OCI-LY3 (cell line): Measurements from ENCODE around the gene AKR1C4.

Experiments
- CTCF ChIP-seq: fragments of 200-600, 300-600 bp; sonication (generic); IDR thresholded peaks from 2 replicates; pipeline ENCODE4 v1.5.1; 2014; ENCODE audit warnings: antibody characterized with exemption, low read length, low read depth
- EZH2phosphoT487 ChIP-seq: fragments of 200-600 bp; shearing (Covaris generic); IDR thresholded peaks from 2 replicates; pipeline ENCODE4 v1.6.1; 2018; ENCODE audit warnings: antibody characterized with exemption, mixed run types, low read depth

GRCh38 chr10:5254488-5254887 lies 57.9 kb downstream of the AKR1C4 start:
- TF ChIP-seq CTCF: no peak
- TF ChIP-seq EZH2phosphoT487: no peak
